WTC11 (cell line): ENCODE data around the gene FAM20C. TPM values are rescaled to one million over a fixed set of nuclear protein-coding genes. Genes with fewer than 3 reads are reported as not detected.

Experiments
- ATAC-seq: fragments of 200-7000 bp; cut with Tn5 transposase; 2 replicates; pipeline ENCODE4 v1.10.0; 2021; ENCODE audit warnings: mild to moderate bottlenecking, moderate library complexity
- CTCF ChIA-PET: fragments of 300-600 bp; sonication (Branson Sonifier 250); formaldehyde crosslinking; loops from one replicate; lab custom pipeline; 2021; ENCODE audit warnings: antibody characterized with exemption; lab: Charles Lee
- POLR2A ChIA-PET: fragments of 350-600 bp; sonication (Branson Sonifier 250); formaldehyde crosslinking; loops from one replicate; lab custom pipeline; 2021; ENCODE audit warnings: antibody characterized with exemption; lab: Charles Lee
- DNase-seq: peaks from one replicate; pipeline ENCODE4 v3.0.0; 2021; ENCODE audit warnings: low spot score
- H3K27ac Mint-ChIP-seq: 2 replicates; pipeline ENCODE4 v1.8.0; 2021; ENCODE audit warnings: mixed read lengths
- H3K27me3 Mint-ChIP-seq: 2 replicates; pipeline ENCODE4 v1.8.0; 2021; ENCODE audit warnings: low read depth, mild to moderate bottlenecking, moderate library complexity, mixed read lengths
- H3K36me3 Mint-ChIP-seq: 2 replicates; pipeline ENCODE4 v1.8.0; 2021; ENCODE audit warnings: mixed read lengths
- H3K4me1 Mint-ChIP-seq: 2 replicates; pipeline ENCODE4 v1.8.0; 2022; ENCODE audit warnings: mixed read lengths
- H3K4me3 Mint-ChIP-seq: 2 replicates; pipeline ENCODE4 v1.8.0; 2021; ENCODE audit warnings: mild to moderate bottlenecking, moderate library complexity, mixed read lengths
- H3K9me3 Mint-ChIP-seq: 2 replicates; pipeline ENCODE4 v1.8.0; 2021; ENCODE audit warnings: mixed read lengths
- ATF3 ChIP-seq: sonication (generic); formaldehyde crosslinking; conservative IDR thresholded peaks from 2 replicates; pipeline ENCODE4 v1.8.1; 2022; ENCODE audit warnings: mild to moderate bottlenecking, missing genetic modification reagents
- CBFB ChIP-seq: sonication (generic); formaldehyde crosslinking; IDR thresholded peaks from 2 replicates; pipeline ENCODE4 v1.8.1; 2022; ENCODE audit warnings: mild to moderate bottlenecking, low read depth, missing genetic modification reagents
- HMGA2 ChIP-seq: fragments of 250-450 bp; sonication (Bioruptor Pico); IDR thresholded peaks from 2 replicates; pipeline ENCODE4 v1.4.0; 2021; ENCODE audit warnings: mild to moderate bottlenecking, moderate library complexity
- JAZF1 ChIP-seq: fragments of 250-450 bp; sonication (Bioruptor Pico); IDR thresholded peaks from 2 replicates; pipeline ENCODE4 v1.9.0; 2021; ENCODE audit warnings: moderate library complexity, mild to moderate bottlenecking, inconsistent platforms
- MXD4 ChIP-seq: fragments of 250-450 bp; sonication (Bioruptor Pico); IDR thresholded peaks from 2 replicates; pipeline ENCODE4 v1.8.0; 2021; ENCODE audit warnings: mild to moderate bottlenecking, moderate library complexity, borderline replicate concordance
- NR3C1 ChIP-seq: sonication (generic); formaldehyde crosslinking; conservative IDR thresholded peaks from 2 replicates; pipeline ENCODE4 v1.8.1; 2023; ENCODE audit warnings: low read depth, mild to moderate bottlenecking, missing genetic modification reagents
- PRDM15 ChIP-seq: sonication (generic); formaldehyde crosslinking; IDR thresholded peaks from 2 replicates; pipeline ENCODE4 v1.8.0; 2022; ENCODE audit warnings: missing genetic modification reagents
- RORB ChIP-seq: fragments of 250-450 bp; sonication (Bioruptor Pico); IDR thresholded peaks from 2 replicates; pipeline ENCODE4 v1.9.0; 2021; ENCODE audit warnings: mild to moderate bottlenecking
- SP1 ChIP-seq: sonication (generic); formaldehyde crosslinking; conservative IDR thresholded peaks from 2 replicates; pipeline ENCODE4 v1.8.1; 2022; ENCODE audit warnings: missing genetic modification reagents
- TEAD1 ChIP-seq: sonication (generic); formaldehyde crosslinking; IDR thresholded peaks from 2 replicates; pipeline ENCODE4 v1.8.0; 2022; ENCODE audit warnings: mild to moderate bottlenecking, missing genetic modification reagents
- ZNF219 ChIP-seq: sonication (generic); formaldehyde crosslinking; IDR thresholded peaks from 2 replicates; pipeline ENCODE4 v1.8.0; 2023; ENCODE audit warnings: missing genetic modification reagents, mild to moderate bottlenecking, borderline replicate concordance
- ZNF396 ChIP-seq: fragments of 250-450 bp; sonication (Bioruptor Pico); IDR thresholded peaks from 2 replicates; pipeline ENCODE4 v1.8.0; 2021; ENCODE audit warnings: mild to moderate bottlenecking, moderate library complexity, borderline replicate concordance
- ZNF423 ChIP-seq: fragments of 250-450 bp; sonication (Bioruptor Pico); IDR thresholded peaks from 2 replicates; pipeline ENCODE4 v2.1.2; 2022; ENCODE audit warnings: mild to moderate bottlenecking, moderate library complexity
- ZNF671 ChIP-seq: fragments of 250-450 bp; sonication (Bioruptor Pico); IDR thresholded peaks from 2 replicates; pipeline ENCODE4 v1.8.0; 2021; ENCODE audit warnings: mild to moderate bottlenecking
- total RNA-seq: library from RNA; stranded (reverse); gene quantifications from 3 replicates; pipeline ENCODE4 v1.2.3, GENCODE V29; 2021
- TF ChIP-seq, protein P1 (sequence below): sonication (generic); formaldehyde crosslinking; IDR thresholded peaks from 2 replicates; pipeline ENCODE4 v1.8.1; 2022; ENCODE audit warnings: mild to moderate bottlenecking, moderate library complexity, missing genetic modification reagents
- TF ChIP-seq, protein P2 (sequence below): fragments of 250-450 bp; sonication (Bioruptor Pico); IDR thresholded peaks from 2 replicates; pipeline ENCODE4 v1.9.0; 2021; ENCODE audit warnings: moderate library complexity, mild to moderate bottlenecking, inconsistent platforms, borderline replicate concordance

FAM20C gene
- total RNA-seq, 1 experiment from 2014 or later, result 64.9 TPM

DNA sequence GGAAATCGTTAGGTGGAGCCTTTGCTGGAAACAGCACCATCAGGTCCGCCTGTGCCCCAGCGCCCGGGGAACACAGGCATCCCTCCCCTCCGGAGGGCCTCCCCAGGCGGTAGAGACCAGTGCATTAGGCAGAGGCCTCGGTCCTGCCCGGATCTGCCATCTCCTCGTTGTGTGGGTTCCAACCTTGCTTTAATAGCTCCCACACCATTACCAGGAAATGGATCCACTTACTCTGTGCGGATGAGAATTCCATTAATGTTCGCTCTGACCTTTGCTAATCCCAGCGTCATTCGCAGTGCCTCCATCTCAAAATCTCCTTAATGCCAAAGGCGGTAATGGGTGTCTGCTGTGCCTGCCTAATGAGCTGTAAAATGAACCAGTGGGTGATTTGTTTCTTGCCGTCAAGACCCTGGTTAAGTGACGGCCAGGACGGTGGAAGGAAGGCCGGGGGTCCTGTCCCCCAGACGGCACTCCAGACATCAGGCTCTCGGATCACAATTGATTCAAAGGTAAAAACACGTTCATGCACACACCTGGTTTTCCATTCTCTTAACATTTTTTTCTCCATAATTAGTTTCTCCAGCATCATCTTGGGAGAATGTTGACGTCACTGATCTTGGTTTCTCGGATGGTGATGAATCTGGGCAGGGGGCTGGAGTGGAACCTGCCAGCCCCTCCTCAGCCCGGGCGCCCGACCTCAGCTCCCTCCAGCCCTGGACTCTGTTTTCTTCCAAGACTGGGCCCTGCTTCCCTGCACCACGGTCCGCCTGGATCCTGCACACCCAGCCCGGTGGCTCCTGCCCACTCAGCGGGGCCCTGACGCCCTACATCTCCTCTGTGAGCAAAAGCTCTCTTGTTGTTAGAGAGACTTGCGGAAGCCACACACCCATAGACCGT is 22.8 kb upstream of the FAM20C start:
- POLR2A ChIA-PET, result no interaction called here
- H3K36me3 Mint-ChIP-seq, result no peaks in the 10 kb centered on the region

DNA sequence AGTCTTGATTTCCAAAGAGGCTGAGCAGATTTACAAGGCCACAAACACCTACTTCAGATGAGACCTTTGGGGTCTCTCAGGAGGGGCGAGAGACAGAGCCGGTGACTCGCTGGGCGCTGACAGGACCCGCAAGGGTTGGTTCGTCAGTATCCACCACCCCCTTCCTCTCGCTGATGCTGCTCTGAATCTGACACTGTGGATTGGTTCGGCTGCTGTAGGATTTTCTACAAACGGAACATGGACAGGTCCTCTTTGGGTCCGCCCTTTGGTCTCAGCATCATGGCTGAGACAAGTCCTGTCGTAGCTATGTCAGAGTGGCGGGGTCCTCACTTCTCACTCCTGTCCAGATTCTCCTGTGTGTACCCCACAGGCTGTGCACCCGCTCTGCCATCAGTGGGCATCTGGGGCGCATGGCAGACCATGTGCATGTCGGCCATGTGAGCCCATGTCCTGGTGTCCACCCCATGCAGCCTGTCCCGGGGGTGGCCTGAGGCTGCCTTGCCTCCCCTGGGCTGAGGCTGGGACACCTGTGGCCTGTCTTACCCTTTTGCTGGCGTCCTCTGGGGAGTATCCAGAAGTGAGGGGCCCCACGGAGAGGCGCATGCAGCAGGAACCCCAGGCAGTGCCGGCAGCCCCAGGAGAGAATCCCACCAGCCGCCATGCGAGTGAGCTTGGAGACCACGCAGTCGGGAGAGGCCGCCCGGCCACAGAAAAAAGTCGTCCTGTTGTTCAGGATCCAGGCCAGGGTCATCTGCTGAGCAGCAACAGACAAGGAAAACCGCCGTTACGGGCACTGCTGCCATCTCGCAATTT is 21.6 kb upstream of the FAM20C start:
- no peak for DNase-seq

More for the DNA sequence above, 22.8 kb upstream of the FAM20C start:
- no peaks in the 10 kb centered on the region for H3K27me3 Mint-ChIP-seq
- CTCF ChIA-PET, result no interaction called here
- no peaks in the 10 kb centered on the region for H3K9me3 Mint-ChIP-seq
- ATAC-seq (no peak), DNase-seq (no peak)
- no peak overlapping the region for H3K4me3 Mint-ChIP-seq
- H3K27ac Mint-ChIP-seq, result no peak overlapping the region
- TF ChIP-seq, protein P1, sequence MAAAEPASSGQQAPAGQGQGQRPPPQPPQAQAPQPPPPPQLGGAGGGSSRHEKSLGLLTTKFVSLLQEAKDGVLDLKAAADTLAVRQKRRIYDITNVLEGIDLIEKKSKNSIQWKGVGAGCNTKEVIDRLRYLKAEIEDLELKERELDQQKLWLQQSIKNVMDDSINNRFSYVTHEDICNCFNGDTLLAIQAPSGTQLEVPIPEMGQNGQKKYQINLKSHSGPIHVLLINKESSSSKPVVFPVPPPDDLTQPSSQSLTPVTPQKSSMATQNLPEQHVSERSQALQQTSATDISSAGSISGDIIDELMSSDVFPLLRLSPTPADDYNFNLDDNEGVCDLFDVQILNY (CRISPR knock-in tag), result no peak
- TF ChIP-seq PRDM15 (CRISPR knock-in tag) (no peak), ZNF423 (CRISPR knock-in tag) (no peak), CBFB (CRISPR knock-in tag) (no peak), TEAD1 (CRISPR knock-in tag) (no peak), ATF3 (CRISPR knock-in tag) (no peak), ZNF396 (CRISPR knock-in tag) (no peak), RORB (CRISPR knock-in tag) (no peak), ZNF671 (CRISPR knock-in tag) (no peak)
- TF ChIP-seq, protein P2, sequence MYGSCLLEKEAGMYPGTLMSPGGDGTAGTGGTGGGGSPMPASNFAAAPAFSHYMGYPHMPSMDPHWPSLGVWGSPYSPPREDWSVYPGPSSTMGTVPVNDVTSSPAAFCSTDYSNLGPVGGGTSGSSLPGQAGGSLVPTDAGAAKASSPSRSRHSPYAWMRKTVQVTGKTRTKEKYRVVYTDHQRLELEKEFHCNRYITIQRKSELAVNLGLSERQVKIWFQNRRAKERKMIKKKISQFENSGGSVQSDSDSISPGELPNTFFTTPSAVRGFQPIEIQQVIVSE, result no peak
- H3K4me1 Mint-ChIP-seq, result peaks cover 11% of the 10 kb centered on the region

More for the DNA sequence above, 21.6 kb upstream of the FAM20C start:
- ChIA-PET CTCF (interaction anchor here (0.6 to 1.4 kb wide), 4 partner anchors 17 to 115 kb away, joined by 3 to 6 read pairs (median 3); no protein-coding TSS in a partner anchor), POLR2A (interaction anchor here (0.8 kb wide), 1 partner anchor 10 kb away, joined by 3 read pairs; no protein-coding TSS in a partner anchor)
- no peaks in the 10 kb centered on the region for H3K27me3 Mint-ChIP-seq
- H3K4me3 Mint-ChIP-seq, result no peak overlapping the region
- H3K9me3 Mint-ChIP-seq, result no peaks in the 10 kb centered on the region
- no peak for ATAC-seq
- TF ChIP-seq HMGA2 (CRISPR knock-in tag), result no peak
- no peak for TF ChIP-seq NR3C1 (CRISPR knock-in tag)
- TF ChIP-seq, protein P2, result no peak
- no peak for TF ChIP-seq ZNF396 (CRISPR knock-in tag)
- TF ChIP-seq SP1, result no peak
- TF ChIP-seq ZNF219 (CRISPR knock-in tag), result no peak
- no peak for TF ChIP-seq MXD4 (CRISPR knock-in tag)
- TF ChIP-seq JAZF1 (CRISPR knock-in tag), result no peak
- TF ChIP-seq CBFB (CRISPR knock-in tag), result no peak
- H3K27ac Mint-ChIP-seq, result no peak overlapping the region
- no peaks in the 10 kb centered on the region for H3K36me3 Mint-ChIP-seq
- peaks cover 7% of the 10 kb centered on the region for H3K4me1 Mint-ChIP-seq
